Smooth muscle cell (in vitro differentiated cells): ENCODE data around the gene ANP32E. TPM values are rescaled to one million over a fixed set of nuclear protein-coding genes. Genes with fewer than 3 reads are reported as not detected.

Experiments used
- DNase-seq: peaks from one replicate; lab custom pipeline; 2025; ENCODE audit not compliant: unreplicated experiment; lab: John Stamatoyannopoulos, UW
- H2AFZ ChIP-seq: fragments of 200-600 bp; sonication (generic); 2 replicates; pipeline ENCODE4 v1.6.0; 2016; ENCODE audit warnings: antibody characterized with exemption, low read depth, mild to moderate bottlenecking
- H3F3A ChIP-seq: fragments of 200-600 bp; sonication (generic); 2 replicates; pipeline ENCODE4 v1.6.0; 2017; ENCODE audit warnings: antibody characterized with exemption, low read depth
- H3K27ac ChIP-seq: fragments of 200-600 bp; sonication (generic); 2 replicates; pipeline ENCODE4 v1.5.1; 2016; ENCODE audit warnings: low read depth, mild to moderate bottlenecking
- H3K27me3 ChIP-seq: fragments of 200-600 bp; sonication (generic); 2 replicates; pipeline ENCODE4 v1.6.1; 2016; ENCODE audit warnings: low read depth, mild to moderate bottlenecking
- H3K36me3 ChIP-seq: fragments of 200-600 bp; sonication (generic); 2 replicates; pipeline ENCODE4 v1.5.1; 2016; ENCODE audit warnings: low read depth
- H3K4me1 ChIP-seq: fragments of 200-600 bp; sonication (generic); 2 replicates; pipeline ENCODE4 v1.5.1; 2016; ENCODE audit warnings: low read depth
- H3K4me2 ChIP-seq: fragments of 200-600 bp; sonication (generic); 2 replicates; pipeline ENCODE4 v1.6.0; 2016; ENCODE audit warnings: mild to moderate bottlenecking
- H3K4me3 ChIP-seq: fragments of 200-600 bp; sonication (generic); 2 replicates; pipeline ENCODE4 v1.5.1; 2016; ENCODE audit warnings: mild to moderate bottlenecking
- H3K79me2 ChIP-seq: fragments of 200-600 bp; sonication (generic); 2 replicates; pipeline ENCODE4 v1.6.0; 2016; ENCODE audit warnings: low read depth, mild to moderate bottlenecking
- H3K9ac ChIP-seq: fragments of 200-600 bp; sonication (generic); 2 replicates; pipeline ENCODE4 v1.6.0; 2016; ENCODE audit warnings: low read depth
- H3K9me3 ChIP-seq: fragments of 200-600 bp; sonication (generic); replicated peaks from 2 replicates; pipeline ENCODE4 v1.5.1; 2016; ENCODE audit warnings: low read depth
- H4K20me1 ChIP-seq: fragments of 200-600 bp; sonication (generic); 2 replicates; pipeline ENCODE4 v1.6.0; 2016; ENCODE audit warnings: low read depth
- WGBS: methylation state at CpG from one replicate; pipeline ENCODE4 v1.1.7; 2016; ENCODE audit warnings: low lambda C conversion rate; 5-methylcytosine and 5-hydroxymethylcytosine counted together
- polyA plus RNA-seq: library from polyadenylated mRNA; unstranded; fragments of >200 nt; fragmentation: Nextera tagmentation; extraction: Ambion mirVana; gene quantifications from 2 replicates; pipeline ENCODE4 v1.2.1, GENCODE V29; 2016
- total RNA-seq: library from RNA; depleted of rRNA; stranded (reverse); fragments of >200 nt; gene quantifications from 2 replicates; pipeline ENCODE4 v1.2.3, GENCODE V29; 2014
- TF ChIP-seq, protein P1 (sequence below): fragments of 200-600 bp; sonication (generic); IDR thresholded peaks from 2 replicates; pipeline ENCODE4 v1.5.1; 2017; ENCODE audit warnings: borderline replicate concordance, mild to moderate bottlenecking, antibody characterized with exemption; ENCODE audit not compliant: insufficient read depth, poor library complexity, severe bottlenecking

ANP32E gene
- total RNA-seq (36.5 and 42.4 TPM in 2 replicates), polyA plus RNA-seq (25.0 and 34.1 TPM in 2 replicates)

DNA sequence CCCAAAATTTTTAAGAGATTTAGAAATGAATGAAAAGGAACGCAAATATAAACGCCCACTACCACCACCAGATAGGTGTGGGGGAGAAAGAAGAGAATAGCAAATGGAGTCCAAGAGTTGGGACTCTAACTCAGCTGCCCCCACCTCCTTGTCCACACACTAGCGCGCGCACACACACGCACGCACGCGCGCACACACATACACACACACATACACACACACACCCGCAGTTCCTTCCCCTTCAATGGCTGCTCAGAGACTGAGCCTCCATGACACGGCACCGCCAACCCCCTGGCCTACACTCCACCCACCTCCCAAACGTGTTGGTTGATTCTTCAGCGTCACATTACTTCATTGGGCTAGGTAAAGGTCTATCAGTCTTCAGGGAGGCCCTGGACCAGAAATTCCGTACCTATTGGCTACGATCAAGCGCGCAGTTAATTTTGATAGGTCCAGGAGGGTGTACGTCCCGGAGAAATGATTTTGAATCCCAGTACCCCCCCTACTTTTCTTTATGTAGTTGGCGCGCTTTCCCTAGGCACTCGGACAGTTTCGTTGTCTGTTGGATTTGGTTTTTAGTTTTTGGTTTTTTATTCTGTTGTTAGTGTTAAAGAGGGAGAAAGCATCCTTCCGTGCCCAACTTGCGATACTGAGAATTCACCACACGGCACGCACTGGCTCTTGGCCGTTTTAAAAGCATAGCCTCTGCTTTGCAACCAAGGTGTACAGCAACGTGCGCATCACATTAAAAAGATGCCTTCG lies at the start of gene ANP32E:
Gene ANP32E, minus strand, starts transcription at position 261 of the 762 bp plus-strand sequence. CDS start 326 bp downstream, outside the sequence.
- peaks cover 7% of the 10 kb centered on the region for H3F3A ChIP-seq
- no peaks in the 10 kb centered on the region for H3K36me3 ChIP-seq
- H3K9me3 ChIP-seq = no peaks in the 10 kb centered on the region
- H3K27ac ChIP-seq = peak within 1 kb of the TSS; percentile 68
- peak within 1 kb of the TSS; percentile 93 for H2AFZ ChIP-seq
- TF ChIP-seq, protein P1, sequence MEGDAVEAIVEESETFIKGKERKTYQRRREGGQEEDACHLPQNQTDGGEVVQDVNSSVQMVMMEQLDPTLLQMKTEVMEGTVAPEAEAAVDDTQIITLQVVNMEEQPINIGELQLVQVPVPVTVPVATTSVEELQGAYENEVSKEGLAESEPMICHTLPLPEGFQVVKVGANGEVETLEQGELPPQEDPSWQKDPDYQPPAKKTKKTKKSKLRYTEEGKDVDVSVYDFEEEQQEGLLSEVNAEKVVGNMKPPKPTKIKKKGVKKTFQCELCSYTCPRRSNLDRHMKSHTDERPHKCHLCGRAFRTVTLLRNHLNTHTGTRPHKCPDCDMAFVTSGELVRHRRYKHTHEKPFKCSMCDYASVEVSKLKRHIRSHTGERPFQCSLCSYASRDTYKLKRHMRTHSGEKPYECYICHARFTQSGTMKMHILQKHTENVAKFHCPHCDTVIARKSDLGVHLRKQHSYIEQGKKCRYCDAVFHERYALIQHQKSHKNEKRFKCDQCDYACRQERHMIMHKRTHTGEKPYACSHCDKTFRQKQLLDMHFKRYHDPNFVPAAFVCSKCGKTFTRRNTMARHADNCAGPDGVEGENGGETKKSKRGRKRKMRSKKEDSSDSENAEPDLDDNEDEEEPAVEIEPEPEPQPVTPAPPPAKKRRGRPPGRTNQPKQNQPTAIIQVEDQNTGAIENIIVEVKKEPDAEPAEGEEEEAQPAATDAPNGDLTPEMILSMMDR = no peak
- no peaks in the 10 kb centered on the region for H3K27me3 ChIP-seq
- peaks cover 14% of the 10 kb centered on the region for H3K4me1 ChIP-seq
- DNase-seq = peak; percentile 65
- H4K20me1 ChIP-seq = peaks cover 13% of the 10 kb centered on the region
- under 1% methylated on average over 32 of the region's 33 CpGs for WGBS
- peak within 1 kb of the TSS; percentile 90 for H3K4me2 ChIP-seq
- H3K79me2 ChIP-seq = peaks cover 40% of the 10 kb centered on the region
- H3K4me3 ChIP-seq = peak within 1 kb of the TSS; percentile 82
- H3K9ac ChIP-seq = peak within 1 kb of the TSS; percentile 81

DNA sequence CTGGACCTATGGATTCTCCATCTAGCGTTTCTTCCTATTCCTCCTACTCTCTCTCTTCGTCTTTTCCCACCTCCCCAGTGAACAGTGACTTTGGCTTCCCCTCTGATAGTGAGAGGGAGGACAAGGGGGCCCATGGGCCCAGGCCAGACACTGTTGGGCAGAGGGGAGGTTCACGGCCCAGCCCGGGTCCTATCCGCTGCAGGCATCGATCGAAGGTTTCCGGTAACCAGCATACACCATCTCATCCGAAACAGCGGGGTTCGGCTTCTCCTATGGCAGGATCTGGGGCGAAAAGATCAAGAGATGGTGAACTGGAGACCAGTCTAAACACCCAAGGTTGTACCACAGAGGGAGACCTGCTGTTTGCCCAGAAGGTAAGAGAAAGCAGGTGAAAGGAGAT lies 47.3 kb upstream of the ANP32E start:
- Histone ChIP-seq H3K27me3 (no peaks in the 10 kb centered on the region), H3K79me2 (no peaks in the 10 kb centered on the region), H2AFZ (no peak overlapping the region), H3K9me3 (no peaks in the 10 kb centered on the region), H3K9ac (no peak overlapping the region), H3F3A (no peaks in the 10 kb centered on the region), H3K27ac (no peak overlapping the region), H3K4me3 (peak overlapping the region; percentile 55), H4K20me1 (no peaks in the 10 kb centered on the region), H3K4me1 (peaks cover 11% of the 10 kb centered on the region), H3K4me2 (peak overlapping the region; percentile 82), H3K36me3 (no peaks in the 10 kb centered on the region)
- TF ChIP-seq, protein P1 = no peak
- no peak for DNase-seq
- 89% methylated on average over 12 of the region's 12 CpGs for WGBS

DNA sequence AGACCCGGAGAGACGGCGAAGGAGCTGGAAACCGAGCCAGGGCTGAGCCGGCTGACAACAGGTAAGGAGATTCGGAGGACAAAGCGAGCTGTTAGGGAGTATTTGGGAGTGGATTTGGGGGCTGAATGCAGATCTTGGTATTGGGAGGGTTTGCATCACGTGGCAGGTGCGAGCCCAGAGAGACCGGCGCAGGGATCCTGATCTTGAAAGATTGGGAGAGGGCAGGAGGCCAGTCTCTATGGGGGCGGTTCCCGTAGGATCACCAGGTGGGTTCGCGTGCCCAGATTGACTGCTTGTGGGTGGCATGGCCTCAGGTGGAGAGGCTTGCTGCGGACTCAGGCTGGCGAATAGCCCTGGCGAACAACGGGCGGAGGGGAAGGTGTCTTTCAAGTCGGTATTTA lies 46.6 kb upstream of the ANP32E start:
- Histone ChIP-seq H3K79me2 (no peaks in the 10 kb centered on the region), H3K9me3 (no peaks in the 10 kb centered on the region), H4K20me1 (no peaks in the 10 kb centered on the region), H3K4me2 (peak overlapping the region; percentile 82), H3F3A (no peaks in the 10 kb centered on the region), H3K27ac (no peak overlapping the region), H3K9ac (peak overlapping the region; percentile 72), H3K4me3 (peak overlapping the region; percentile 55), H3K27me3 (no peaks in the 10 kb centered on the region), H3K4me1 (peaks cover 11% of the 10 kb centered on the region), H3K36me3 (no peaks in the 10 kb centered on the region), H2AFZ (peak overlapping the region; percentile 75)
- TF ChIP-seq, protein P1 = no peak
- 6% methylated on average over 20 of the region's 21 CpGs for WGBS
- no peak for DNase-seq
